PC-9 (cell line): ENCODE measurements around the gene POGLUT3. TPM values are rescaled to one million over a fixed set of nuclear protein-coding genes. Genes with fewer than 3 reads are reported as not detected.

Experiments
- Bru-seq: library from RNA; stranded (reverse); fragments of 400-500 nt; gene quantifications from one replicate; lab custom pipeline; 2021; lab: Mats Ljungman, UMichigan
- BruChase-seq, 2 experiments: library from RNA; stranded (reverse); fragments of 400-500 nt; gene quantifications; one replicate each; lab custom pipeline; 2021; lab: Mats Ljungman, UMichigan
- BruUV-seq: library from RNA; stranded (reverse); fragments of 400-500 nt; replicated peaks from 2 replicates; lab custom pipeline; 2021; lab: Mats Ljungman, UMichigan
- CTCF ChIA-PET: fragments of 300-600 bp; sonication (Branson Sonifier 250); formaldehyde crosslinking; loops from one replicate; lab custom pipeline; 2022; ENCODE audit warnings: antibody characterized with exemption; lab: Charles Lee
- POLR2A ChIA-PET: fragments of 300-600 bp; sonication (Branson Sonifier 250); formaldehyde crosslinking; loops from one replicate; lab custom pipeline; 2022; ENCODE audit warnings: antibody characterized with exemption; ENCODE audit not compliant: unreplicated experiment; lab: Charles Lee
- DNase-seq, 2 experiments: peaks; one replicate each; pipeline versions ENCODE4 v3.0.0 to v3.0.0-alpha.2; 2015 to 2022; ENCODE audit warnings: mixed read lengths in 1 of 2
- H2AFZ ChIP-seq: fragments of 200-600 bp; sonication (generic); 2 replicates; pipeline ENCODE4 v1.8.1; 2017; ENCODE audit warnings: antibody characterized with exemption
- H3F3A ChIP-seq: fragments of 200-600 bp; sonication (generic); 2 replicates; pipeline ENCODE4 v1.8.1; 2017; ENCODE audit warnings: antibody characterized with exemption, mild to moderate bottlenecking, low read depth; ENCODE audit not compliant: insufficient read depth
- H3K27ac ChIP-seq: fragments of 200-600 bp; sonication (generic); 2 replicates; pipeline ENCODE4 v1.6.1; 2016; ENCODE audit warnings: mixed run types
- H3K27me3 ChIP-seq: fragments of 200-600 bp; sonication (generic); 2 replicates; pipeline ENCODE4 v1.6.1; 2016; ENCODE audit warnings: low read depth, mixed run types; ENCODE audit not compliant: insufficient read depth
- H3K36me3 ChIP-seq: fragments of 200-600 bp; sonication (generic); 2 replicates; pipeline ENCODE4 v1.6.1; 2016; ENCODE audit warnings: low read depth, mixed run types
- H3K4me1 ChIP-seq: fragments of 200-600 bp; sonication (generic); replicated peaks from 2 replicates; pipeline ENCODE4 v1.6.1; 2016; ENCODE audit warnings: mixed run types; ENCODE audit not compliant: insufficient read depth
- H3K4me2 ChIP-seq: fragments of 200-600 bp; sonication (generic); 2 replicates; pipeline ENCODE4 v1.6.1; 2017; ENCODE audit warnings: mixed run types
- H3K4me3 ChIP-seq: fragments of 200-600 bp; sonication (generic); 2 replicates; pipeline ENCODE4 v1.6.1; 2016; ENCODE audit warnings: mixed run types
- H3K79me2 ChIP-seq: fragments of 200-600 bp; sonication (generic); 2 replicates; pipeline ENCODE4 v1.6.1; 2017; ENCODE audit warnings: low read depth, mixed run types
- H3K9me2 ChIP-seq: fragments of 200-600 bp; sonication (generic); 2 replicates; pipeline ENCODE4 v1.8.1; 2017; ENCODE audit warnings: mild to moderate bottlenecking; ENCODE audit not compliant: insufficient read depth
- H3K9me3 ChIP-seq: fragments of 200-600 bp; sonication (generic); 2 replicates; pipeline ENCODE4 v1.8.1; 2016; ENCODE audit warnings: low read depth; ENCODE audit not compliant: insufficient read depth
- H4K20me1 ChIP-seq: fragments of 200-600 bp; sonication (generic); 2 replicates; pipeline ENCODE4 v1.8.1; 2017; ENCODE audit not compliant: insufficient read depth
- CTCF ChIP-seq: fragments of 200-600 bp; sonication (generic); conservative IDR thresholded peaks from 2 replicates; pipeline ENCODE4 v1.6.1; 2017; ENCODE audit warnings: mixed run types, antibody characterized with exemption, mild to moderate bottlenecking, moderate library complexity
- EZH2 ChIP-seq: fragments of 200-600 bp; sonication (generic); IDR thresholded peaks from 2 replicates; pipeline ENCODE4 v1.8.0; 2017; ENCODE audit warnings: antibody characterized with exemption, low read depth
- intact Hi-C: fragments of 100-400 bp; cut with micrococcal nuclease; formaldehyde crosslinking; loops from one replicate; pipeline ENCODE4 v1.10.0; 2022; ENCODE audit not compliant: unreplicated experiment
- long read RNA-seq: library from polyadenylated mRNA; stranded (forward); transcript quantifications from one replicate; pipeline ENCODE4 v2.0.0, GENCODE V29; 2022
- total RNA-seq: library from RNA; stranded (reverse); gene quantifications from 2 replicates; pipeline ENCODE4 v1.2.3, GENCODE V29; 2021

POGLUT3 gene
- total RNA-seq: 19.9 and 31.7 TPM in 2 replicates
- Bru-seq, nascent RNA: percentile 77 among the genes with signal in this experiment
- BruChase-seq, experiment 1, labeled RNA remaining after a 2-hour chase: percentile 66 among the genes with signal in this experiment
- percentile 92 among the genes with signal in this experiment for BruChase-seq, experiment 2, labeled RNA remaining after a 6-hour chase
- long read RNA-seq, full-length matches to known transcripts: 25 of 31 reads
- long read RNA-seq, partial matches to known transcripts: 0 of 31 reads
- long read RNA-seq, other reads (novel, unspliced or antisense): 6 of 31 reads

- BruUV-seq: no TSS peak
- CTCF ChIA-PET: interaction anchor here (0.6 kb wide), 1 partner anchor 90 kb away, joined by 4 read pairs; no protein-coding TSS in a partner anchor
- intact Hi-C loops: no loop called here
Measured at GRCh38 chr11:108498046-108498815, at the start of gene POGLUT3. Gene POGLUT3 (minus strand): TSS chr11:108498384. CDS start chr11:108498366, 18 bp downstream.

GRCh38 chr11:108545909-108546501 lies 47.8 kb upstream of the POGLUT3 start:
- ChIA-PET CTCF (no interaction called here), POLR2A (no interaction called here)
- H3K27ac ChIP-seq: no peak overlapping the region
- no peaks in the 10 kb centered on the region for H3K9me2 ChIP-seq
- no peak overlapping the region for H3K4me3 ChIP-seq
- TF ChIP-seq CTCF (no peak), EZH2 (no peak)
- peaks cover 10% of the 10 kb centered on the region; the same call in 1 of the 2 replicates for H3K79me2 ChIP-seq
- H3K9me3 ChIP-seq: no peaks in the 10 kb centered on the region
- no peaks in the 10 kb centered on the region for H3K36me3 ChIP-seq
- H4K20me1 ChIP-seq: 0 out of 2 replicates have a peak, but pooled peaks cover 3% of the 10 kb centered on the region
- intact Hi-C loops: no loop called here
- no peak overlapping the region for H3K4me2 ChIP-seq
- H3F3A ChIP-seq: no peaks in the 10 kb centered on the region; the same call in 1 of the 2 replicates
- DNase-seq: no peak
- no TSS peak for BruUV-seq
- no peaks in the 10 kb centered on the region for H3K4me1 ChIP-seq
- no peak overlapping the region for H2AFZ ChIP-seq
- H3K27me3 ChIP-seq: no peaks in the 10 kb centered on the region

More at GRCh38 chr11:108498046-108498815, at the start of gene POGLUT3:
- no peaks in the 10 kb centered on the region for H3K36me3 ChIP-seq
- H3K4me3 ChIP-seq: peak within 1 kb of the TSS; percentile 78
- TF ChIP-seq CTCF (no peak), EZH2 (no peak)
- no peaks in the 10 kb centered on the region for H3K27me3 ChIP-seq
- H3K27ac ChIP-seq: peak within 1 kb of the TSS; percentile 87
- no peaks in the 10 kb centered on the region for H3K9me2 ChIP-seq
- peak within 1 kb of the TSS; percentile 93 for H2AFZ ChIP-seq
- peaks cover 29% of the 10 kb centered on the region for H3K79me2 ChIP-seq
- H4K20me1 ChIP-seq: no peaks in the 10 kb centered on the region
- H3F3A ChIP-seq: peaks cover 21% of the 10 kb centered on the region
- POLR2A ChIA-PET: interaction anchor here (0.6 kb wide), 2 partner anchors 18 to 356 kb away, joined by 3 to 17 read pairs; no protein-coding TSS in a partner anchor
- peak within 1 kb of the TSS; percentile 81 for H3K4me2 ChIP-seq
- peaks cover 24% of the 10 kb centered on the region for H3K4me1 ChIP-seq
- peak in 1 of 2 experiments; percentile 61 for DNase-seq
- no peaks in the 10 kb centered on the region for H3K9me3 ChIP-seq

GRCh38 chr11:108543316-108543964 lies 45.3 kb upstream of the POGLUT3 start:
- Histone ChIP-seq H4K20me1 (no peaks in the 10 kb centered on the region), H3K79me2 (peaks cover 10% of the 10 kb centered on the region; the same call in 1 of the 2 replicates), H2AFZ (no peak overlapping the region), H3K4me3 (no peak overlapping the region), H3K9me2 (no peaks in the 10 kb centered on the region), H3K36me3 (peaks cover 5% of the 10 kb centered on the region; the same call in 1 of the 2 replicates), H3K27ac (no peak overlapping the region), H3F3A (peaks cover 2% of the 10 kb centered on the region; the same call in 1 of the 2 replicates), H3K27me3 (no peaks in the 10 kb centered on the region), H3K4me2 (no peak overlapping the region), H3K9me3 (no peaks in the 10 kb centered on the region), H3K4me1 (no peaks in the 10 kb centered on the region)
- POLR2A ChIA-PET: no interaction called here
- DNase-seq: no peak
- TF ChIP-seq CTCF (no peak), EZH2 (no peak)
- intact Hi-C loops: no loop called here
- CTCF ChIA-PET: no interaction called here
- no TSS peak for BruUV-seq
